ENCODE results near the gene SLC39A11. TPM values are rescaled to one million over a fixed set of nuclear protein-coding genes. Genes with fewer than 3 reads are reported as not detected.

SLC39A11 gene
- total and polyA plus RNA-seq, 5 donors from 2014 or later, result 9.3 to 32.2 (median 11.9) TPM

DNA sequence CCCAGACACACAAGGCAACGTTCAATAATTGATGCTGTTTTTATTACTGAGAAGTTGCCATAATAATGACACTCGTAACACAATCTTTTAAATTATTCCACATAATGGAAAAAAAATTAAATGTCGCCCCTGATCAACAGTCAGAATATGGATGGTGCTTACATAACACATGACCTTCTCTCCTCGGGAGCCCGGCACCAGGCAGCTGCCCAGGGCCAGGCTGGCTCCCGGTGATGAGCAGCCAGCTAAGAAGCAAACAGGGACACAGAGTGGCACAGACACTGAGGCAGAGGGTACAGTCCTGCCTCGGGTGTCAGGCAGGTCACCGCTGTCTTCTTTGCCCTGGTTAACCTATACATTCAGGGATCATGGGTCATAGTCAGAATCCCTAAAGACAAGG is 137.9 kb downstream of the SLC39A11 start:
- H3K27me3 ChIP-seq (ENCODE audit: control insufficient read depth, insufficient read depth, low read length), result no peaks in the 10 kb centered on the region
- no peak overlapping the region for H3K27ac ChIP-seq (ENCODE audit: insufficient read depth, low read length, poor library complexity, severe bottlenecking)
- Mint-ChIP-seq H3K9me3 (no peaks in the 10 kb centered on the region), H3K4me1 (peaks cover 0 to 9% (median 2%) of the 10 kb centered on the region in 4 donors), H3K27me3 (no peaks in the 10 kb centered on the region), H3K36me3 (no peaks in the 10 kb centered on the region), H3K4me3 (no peak overlapping the region), H3K27ac (no peak overlapping the region)
- no peak overlapping the region for H3K4me3 ChIP-seq (ENCODE audit: low read depth, low read length)
- no peaks in the 10 kb centered on the region for H3K4me1 ChIP-seq (ENCODE audit: control insufficient read depth, insufficient read depth, low read length, poor library complexity, severe bottlenecking)
- no peaks in the 10 kb centered on the region for H3K36me3 ChIP-seq (ENCODE audit: control insufficient read depth, insufficient read depth, low read length)
- DNase-seq (no peak), ATAC-seq (ENCODE audit: low read depth in 2 of 2) (no peak)
- H3K9me3 ChIP-seq (ENCODE audit: control insufficient read depth in 2 of 2, low read length in 2 of 2), result no peaks in the 10 kb centered on the region

DNA sequence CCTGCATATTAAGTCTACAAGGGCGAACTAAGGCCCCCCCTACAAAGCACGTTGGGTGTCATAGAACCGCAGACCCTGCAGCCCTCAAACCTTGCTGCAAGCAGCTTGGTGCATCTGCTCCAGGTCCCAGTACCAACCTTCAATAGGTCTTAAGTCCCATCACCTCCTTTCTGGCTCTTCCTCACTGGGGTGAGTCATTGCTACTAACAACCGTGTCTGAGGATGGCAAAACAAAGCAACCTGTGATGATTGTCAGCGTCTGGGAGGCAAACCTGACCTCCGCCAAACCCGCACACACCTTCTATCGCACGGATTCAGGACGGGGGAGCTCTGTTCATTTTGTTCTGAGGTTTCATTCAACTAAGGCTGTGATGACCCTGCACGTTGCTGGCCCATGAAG is 138.9 kb downstream of the SLC39A11 start:
- Mint-ChIP-seq H3K27ac (peak overlapping the region in 1 of 3 donors; percentile 69), H3K9me3 (no peaks in the 10 kb centered on the region), H3K4me1 (peaks cover 0 to 7% (median 2%) of the 10 kb centered on the region in 4 donors), H3K27me3 (no peaks in the 10 kb centered on the region), H3K36me3 (peaks cover 2% of the 10 kb centered on the region), H3K4me3 (no peak overlapping the region)
- ATAC-seq (ENCODE audit: low read depth in 2 of 2), result no peak
- Histone ChIP-seq H3K4me3 (ENCODE audit: low read depth, low read length) (no peak overlapping the region), H3K27me3 (ENCODE audit: control insufficient read depth, insufficient read depth, low read length) (no peaks in the 10 kb centered on the region), H3K9me3 (ENCODE audit: control insufficient read depth in 2 of 2, low read length in 2 of 2) (no peaks in the 10 kb centered on the region), H3K4me1 (ENCODE audit: control insufficient read depth, insufficient read depth, low read length, poor library complexity, severe bottlenecking) (no peaks in the 10 kb centered on the region), H3K36me3 (ENCODE audit: control insufficient read depth, insufficient read depth, low read length) (no peaks in the 10 kb centered on the region), H3K27ac (ENCODE audit: insufficient read depth, low read length, poor library complexity, severe bottlenecking) (no peak overlapping the region)
- no peak for DNase-seq

DNA sequence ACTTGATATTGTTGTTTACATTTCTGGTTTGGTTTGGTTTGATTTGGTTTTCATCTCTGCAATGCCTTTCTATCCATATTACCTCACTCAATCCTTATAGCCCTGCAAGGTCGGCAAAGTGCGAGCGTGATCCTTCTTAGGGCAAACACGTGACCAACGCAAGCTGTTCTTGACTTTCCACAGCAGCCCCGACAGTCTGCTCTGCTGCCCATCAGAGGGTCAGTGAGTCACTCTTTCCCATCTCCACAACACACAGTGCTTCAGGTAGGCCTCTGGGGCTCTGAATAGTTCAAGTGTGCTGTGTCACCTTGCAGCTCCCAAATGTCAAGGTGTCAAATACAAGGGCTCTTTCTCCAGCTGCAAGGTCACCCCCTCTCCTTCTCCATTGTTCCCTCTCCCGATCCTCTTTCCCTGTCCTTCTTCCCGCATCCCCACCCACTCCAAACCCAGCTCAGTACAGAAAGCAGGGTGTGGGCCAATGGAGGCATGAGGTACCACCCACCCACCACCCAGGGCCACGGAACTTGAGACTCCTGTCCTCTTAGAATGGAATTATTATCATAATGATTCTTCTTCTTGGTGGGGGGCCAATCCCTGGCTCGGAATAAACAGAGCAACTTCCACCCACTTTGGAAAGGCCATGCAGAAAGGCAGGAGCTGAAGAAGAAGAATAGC is 139.7 kb downstream of the SLC39A11 start:
- Histone ChIP-seq H3K27me3 (ENCODE audit: control insufficient read depth, insufficient read depth, low read length) (no peaks in the 10 kb centered on the region), H3K4me3 (ENCODE audit: low read depth, low read length) (no peak overlapping the region), H3K9me3 (ENCODE audit: control insufficient read depth in 2 of 2, low read length in 2 of 2) (no peaks in the 10 kb centered on the region), H3K4me1 (ENCODE audit: control insufficient read depth, insufficient read depth, low read length, poor library complexity, severe bottlenecking) (no peaks in the 10 kb centered on the region), H3K27ac (ENCODE audit: insufficient read depth, low read length, poor library complexity, severe bottlenecking) (no peak overlapping the region), H3K36me3 (ENCODE audit: control insufficient read depth, insufficient read depth, low read length) (no peaks in the 10 kb centered on the region)
- ATAC-seq (ENCODE audit: low read depth in 2 of 2) (no peak), DNase-seq (no peak)
- Mint-ChIP-seq H3K27ac (peak overlapping the region in 1 of 3 donors; percentile 68), H3K9me3 (no peaks in the 10 kb centered on the region), H3K27me3 (no peaks in the 10 kb centered on the region), H3K36me3 (peaks cover 8% of the 10 kb centered on the region), H3K4me1 (peaks cover 0 to 5% (median 2%) of the 10 kb centered on the region in 4 donors), H3K4me3 (no peak overlapping the region)

DNA sequence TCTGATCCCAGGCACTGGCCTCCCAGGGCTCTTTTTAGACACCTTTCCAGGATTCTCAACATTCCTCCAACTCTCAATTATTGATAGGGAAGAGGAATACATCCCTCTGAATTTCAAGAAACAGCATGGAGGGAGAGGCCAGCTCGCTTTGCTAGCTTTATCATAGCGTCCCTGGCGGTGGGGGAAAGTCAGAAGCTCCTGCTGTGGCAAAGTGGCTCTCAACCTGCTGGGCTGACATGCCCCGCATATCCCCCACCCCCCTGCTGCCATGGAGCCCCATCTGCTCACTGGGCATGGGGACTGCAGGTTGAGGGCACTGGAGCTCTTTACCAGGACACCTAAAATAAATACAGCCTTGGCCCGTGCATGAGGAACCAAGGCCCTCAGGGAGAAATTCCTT is 140.3 kb downstream of the SLC39A11 start:
- H3K27ac Mint-ChIP-seq, result no peak overlapping the region
- no peak overlapping the region for H3K4me3 Mint-ChIP-seq

DNA sequence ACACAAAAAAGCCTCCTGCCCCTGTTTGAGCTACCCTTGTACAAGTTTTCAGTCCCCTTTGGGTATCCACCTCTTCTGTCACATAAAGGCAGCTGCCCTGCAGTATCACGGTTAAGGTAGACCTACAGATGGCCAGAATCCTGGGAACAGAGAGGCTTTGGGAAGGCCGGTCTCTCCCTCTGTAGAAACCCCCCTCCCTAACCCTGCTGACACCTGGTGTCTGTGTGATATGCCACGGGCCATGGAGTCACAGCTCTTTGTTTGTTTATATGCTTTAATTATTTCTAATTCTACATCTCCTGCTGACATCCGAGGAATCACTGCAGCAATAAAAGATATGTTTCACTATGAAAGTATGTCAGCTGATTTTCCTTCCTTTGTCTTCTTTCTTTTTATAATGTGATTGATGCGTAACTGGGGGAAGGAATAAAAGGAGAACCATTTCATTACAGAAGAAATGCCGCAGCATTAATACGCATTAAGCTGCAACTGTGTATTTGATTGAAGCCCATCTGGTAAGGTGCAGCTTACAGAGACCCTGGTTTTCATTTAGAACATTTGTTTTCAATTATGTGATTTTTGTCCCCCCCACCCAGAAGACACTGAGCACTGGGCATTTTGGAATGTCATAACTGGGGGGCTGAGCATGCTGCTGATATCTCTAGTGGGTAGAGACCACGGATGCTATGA is 142.1 kb downstream of the SLC39A11 start:
- DNase-seq (no peak), ATAC-seq (ENCODE audit: low read depth in 2 of 2) (no peak)
- Histone ChIP-seq H3K27me3 (ENCODE audit: control insufficient read depth, insufficient read depth, low read length) (no peaks in the 10 kb centered on the region), H3K36me3 (ENCODE audit: control insufficient read depth, insufficient read depth, low read length) (peaks cover 4% of the 10 kb centered on the region), H3K27ac (ENCODE audit: insufficient read depth, low read length, poor library complexity, severe bottlenecking) (no peak overlapping the region), H3K4me1 (ENCODE audit: control insufficient read depth, insufficient read depth, low read length, poor library complexity, severe bottlenecking) (no peaks in the 10 kb centered on the region), H3K4me3 (ENCODE audit: low read depth, low read length) (no peak overlapping the region), H3K9me3 (ENCODE audit: control insufficient read depth in 2 of 2, low read length in 2 of 2) (no peaks in the 10 kb centered on the region)
- no peak overlapping the region for H3K4me3 Mint-ChIP-seq
- no peaks in the 10 kb centered on the region for H3K9me3 Mint-ChIP-seq
- peaks cover 0 to 5% (median 2%) of the 10 kb centered on the region in 4 donors for H3K4me1 Mint-ChIP-seq
- H3K27me3 Mint-ChIP-seq, result no peaks in the 10 kb centered on the region
- no peak overlapping the region for H3K27ac Mint-ChIP-seq
- peaks cover 28% of the 10 kb centered on the region for H3K36me3 Mint-ChIP-seq

More for the DNA sequence above, 140.3 kb downstream of the SLC39A11 start:
- Histone ChIP-seq H3K27ac (ENCODE audit: insufficient read depth, low read length, poor library complexity, severe bottlenecking) (no peak overlapping the region), H3K9me3 (ENCODE audit: control insufficient read depth in 2 of 2, low read length in 2 of 2) (no peaks in the 10 kb centered on the region), H3K4me3 (ENCODE audit: low read depth, low read length) (no peak overlapping the region), H3K4me1 (ENCODE audit: control insufficient read depth, insufficient read depth, low read length, poor library complexity, severe bottlenecking) (no peaks in the 10 kb centered on the region), H3K27me3 (ENCODE audit: control insufficient read depth, insufficient read depth, low read length) (no peaks in the 10 kb centered on the region), H3K36me3 (ENCODE audit: control insufficient read depth, insufficient read depth, low read length) (peaks cover 2% of the 10 kb centered on the region)
- Mint-ChIP-seq H3K36me3 (peaks cover 12% of the 10 kb centered on the region), H3K9me3 (no peaks in the 10 kb centered on the region), H3K4me1 (peaks cover 0 to 5% (median 2%) of the 10 kb centered on the region in 4 donors), H3K27me3 (no peaks in the 10 kb centered on the region)
- ATAC-seq (ENCODE audit: low read depth in 2 of 2) (no peak), DNase-seq (no peak)

DNA sequence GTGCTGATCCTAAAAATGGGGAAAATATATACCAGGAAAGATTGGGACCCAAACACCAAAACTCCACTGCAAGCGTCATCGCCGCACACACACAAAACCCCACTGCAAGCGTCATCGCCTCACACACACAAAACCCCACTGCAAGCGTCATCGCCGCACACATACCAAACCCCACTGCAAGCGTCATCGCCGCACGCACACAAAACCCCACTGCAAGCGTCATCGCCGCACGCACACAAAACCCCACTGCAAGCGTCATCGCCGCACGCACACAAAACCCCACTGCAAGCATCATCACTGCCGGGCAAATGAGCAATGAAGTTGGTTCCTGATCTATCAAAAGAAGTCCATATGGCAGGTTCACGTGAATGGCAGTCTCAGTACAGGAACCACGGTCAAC is 144.4 kb downstream of the SLC39A11 start:
- Mint-ChIP-seq H3K36me3 (peaks cover 41% of the 10 kb centered on the region), H3K4me3 (no peak overlapping the region), H3K4me1 (peaks cover 0 to 5% (median 1%) of the 10 kb centered on the region in 4 donors), H3K9me3 (no peaks in the 10 kb centered on the region), H3K27me3 (no peaks in the 10 kb centered on the region), H3K27ac (no peak overlapping the region)
- Histone ChIP-seq H3K27ac (ENCODE audit: insufficient read depth, low read length, poor library complexity, severe bottlenecking) (no peak overlapping the region), H3K9me3 (ENCODE audit: control insufficient read depth in 2 of 2, low read length in 2 of 2) (no peaks in the 10 kb centered on the region), H3K4me1 (ENCODE audit: control insufficient read depth, insufficient read depth, low read length, poor library complexity, severe bottlenecking) (no peaks in the 10 kb centered on the region), H3K36me3 (ENCODE audit: control insufficient read depth, insufficient read depth, low read length) (peaks cover 4% of the 10 kb centered on the region), H3K4me3 (ENCODE audit: low read depth, low read length) (no peak overlapping the region), H3K27me3 (ENCODE audit: control insufficient read depth, insufficient read depth, low read length) (no peaks in the 10 kb centered on the region)
- DNase-seq (no peak), ATAC-seq (ENCODE audit: low read depth in 2 of 2) (no peak)

DNA sequence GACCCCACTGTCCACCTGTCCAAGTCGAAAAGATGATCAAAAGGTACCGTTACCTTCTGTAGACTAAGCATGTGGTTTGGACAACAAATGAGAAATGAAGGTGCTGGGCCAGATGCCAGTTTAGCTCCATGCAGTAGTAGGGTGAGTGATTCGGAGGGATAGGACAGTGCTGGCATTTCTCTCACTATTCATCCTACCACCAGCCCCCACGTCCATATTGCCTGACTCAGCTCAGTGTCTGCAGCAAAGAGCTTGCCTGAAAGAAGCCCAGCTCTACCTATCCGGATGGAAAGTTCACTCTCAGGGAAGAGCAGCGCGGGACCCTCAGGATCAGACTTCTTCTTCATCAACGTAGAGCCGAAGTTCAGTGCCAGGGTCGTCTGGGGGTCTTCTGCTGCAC is 145.0 kb downstream of the SLC39A11 start:
- Mint-ChIP-seq H3K9me3 (no peaks in the 10 kb centered on the region), H3K27ac (peak overlapping the region in 1 of 3 donors; percentile 3), H3K27me3 (no peaks in the 10 kb centered on the region), H3K36me3 (peaks cover 47% of the 10 kb centered on the region), H3K4me1 (peaks cover 0 to 4% (median 1%) of the 10 kb centered on the region in 4 donors), H3K4me3 (no peak overlapping the region)
- H3K4me3 ChIP-seq (ENCODE audit: low read depth, low read length), result no peak overlapping the region
- peaks cover 4% of the 10 kb centered on the region for H3K36me3 ChIP-seq (ENCODE audit: control insufficient read depth, insufficient read depth, low read length)
- ATAC-seq (ENCODE audit: low read depth in 2 of 2) (no peak), DNase-seq (no peak)
- H3K27me3 ChIP-seq (ENCODE audit: control insufficient read depth, insufficient read depth, low read length), result no peaks in the 10 kb centered on the region
- no peaks in the 10 kb centered on the region for H3K4me1 ChIP-seq (ENCODE audit: control insufficient read depth, insufficient read depth, low read length, poor library complexity, severe bottlenecking)
- no peaks in the 10 kb centered on the region for H3K9me3 ChIP-seq (ENCODE audit: control insufficient read depth in 2 of 2, low read length in 2 of 2)
- no peak overlapping the region for H3K27ac ChIP-seq (ENCODE audit: insufficient read depth, low read length, poor library complexity, severe bottlenecking)

DNA sequence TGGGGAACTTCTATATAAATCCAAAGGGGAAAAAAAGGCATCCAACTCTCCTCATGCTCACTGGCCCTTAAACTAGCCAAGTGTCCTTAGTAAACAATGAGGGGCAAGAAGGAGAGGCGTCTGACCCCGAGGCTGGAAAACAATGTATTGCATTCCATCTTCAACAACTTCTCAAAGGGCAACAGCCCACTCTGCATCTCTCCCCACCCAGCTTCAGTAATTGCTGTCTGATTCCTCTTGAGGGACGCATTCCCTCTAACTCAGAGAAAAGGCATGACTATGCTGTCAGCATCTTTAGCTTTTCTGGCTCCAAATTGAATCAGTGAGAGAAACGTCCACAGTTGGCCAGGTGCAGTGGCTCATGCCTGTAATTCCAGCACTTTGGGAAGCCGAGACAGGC is 145.8 kb downstream of the SLC39A11 start:
- Histone ChIP-seq H3K4me1 (ENCODE audit: control insufficient read depth, insufficient read depth, low read length, poor library complexity, severe bottlenecking) (no peaks in the 10 kb centered on the region), H3K36me3 (ENCODE audit: control insufficient read depth, insufficient read depth, low read length) (peaks cover 4% of the 10 kb centered on the region), H3K27me3 (ENCODE audit: control insufficient read depth, insufficient read depth, low read length) (no peaks in the 10 kb centered on the region), H3K4me3 (ENCODE audit: low read depth, low read length) (no peak overlapping the region), H3K9me3 (ENCODE audit: control insufficient read depth in 2 of 2, low read length in 2 of 2) (no peaks in the 10 kb centered on the region), H3K27ac (ENCODE audit: insufficient read depth, low read length, poor library complexity, severe bottlenecking) (no peak overlapping the region)
- DNase-seq (no peak), ATAC-seq (ENCODE audit: low read depth in 2 of 2) (no peak)
- no peaks in the 10 kb centered on the region for H3K27me3 Mint-ChIP-seq
- H3K27ac Mint-ChIP-seq, result peak overlapping the region in 1 of 3 donors; percentile 41
- peaks cover 0 to 4% (median 1%) of the 10 kb centered on the region in 4 donors for H3K4me1 Mint-ChIP-seq
- no peak overlapping the region for H3K4me3 Mint-ChIP-seq
- H3K9me3 Mint-ChIP-seq, result no peaks in the 10 kb centered on the region
- H3K36me3 Mint-ChIP-seq, result peaks cover 49% of the 10 kb centered on the region

Measured in CD4-positive, CD25-positive, alpha-beta regulatory T cell (primary cell).